Heart right ventricle (tissue), 16 donors: ENCODE measurements around the gene TMEM198. TPM values are rescaled to one million over a fixed set of nuclear protein-coding genes. Genes with fewer than 3 reads are reported as not detected.

ENCODE experiments used
- ATAC-seq, 8 donors: fragments of 200-7000 bp; cut with Tn5 transposase; one replicate each; pipeline ENCODE4 v1.9.1; 2020; ENCODE audit warnings: mild to moderate bottlenecking in 8 of 8, moderate library complexity in 8 of 8, moderate number of reproducible peaks in 1 of 8
- DNase-seq, 2 donors: peaks; one replicate each; pipeline ENCODE4 v3.0.0-alpha.2; 2020
- H3K27ac ChIP-seq, 10 donors: fragments of 200-600 bp; sonication (generic) in 2 of 10; one replicate each; pipeline versions ENCODE4 v1.5.0 to v1.8.0; 2020 to 2022; ENCODE audit warnings: mild to moderate bottlenecking in 3 of 10
- H3K27me3 ChIP-seq, 7 donors: fragments of 200-600 bp; one replicate each; pipeline ENCODE4 v1.8.0; 2021 to 2022; ENCODE audit warnings: mild to moderate bottlenecking in 2 of 7
- H3K36me3 ChIP-seq, 9 donors: fragments of 200-600 bp; sonication (generic) in 1 of 9; one replicate each; pipeline versions ENCODE4 v1.5.0 to v1.8.0; 2020 to 2022; ENCODE audit warnings: mild to moderate bottlenecking in 2 of 9
- H3K4me1 ChIP-seq, 9 donors: fragments of 200-600 bp; sonication (generic) in 1 of 9; one replicate each; pipeline versions ENCODE4 v1.5.0 to v1.8.0; 2020 to 2022; ENCODE audit warnings: mild to moderate bottlenecking in 4 of 9
- H3K4me3 ChIP-seq, 10 donors: fragments of 200-600 bp; sonication (generic) in 2 of 10; one replicate each; pipeline versions ENCODE4 v1.5.0 to v1.8.0; 2020 to 2022; ENCODE audit warnings: mild to moderate bottlenecking in 7 of 10, moderate library complexity in 2 of 10
- H3K9me3 ChIP-seq, 11 donors: fragments of 200-600 bp in 10 of 11; sonication (generic) in 2 of 11; one replicate each; pipeline versions ENCODE4 v1.5.0 to v1.8.0; 2013 to 2022; ENCODE audit warnings: mild to moderate bottlenecking in 2 of 11, control low read depth in 1 of 11, moderate library complexity in 1 of 11
- CTCF ChIP-seq, 9 donors: fragments of 200-600 bp; sonication (generic) in 2 of 9; IDR thresholded peaks; one replicate each; pipeline versions ENCODE4 v1.5.0 to v1.8.0; 2021 to 2022; ENCODE audit warnings: antibody characterized with exemption in 9 of 9, mild to moderate bottlenecking in 5 of 9, moderate library complexity in 1 of 9
- WGBS, 2 donors: extraction: QIAGEN DNeasy Blood & Tissue Kit; methylation state at CpG; one replicate each; pipeline ENCODE4 v1.1.7; 2013; ENCODE audit warnings: inconsistent platforms in 1 of 2; 5-methylcytosine and 5-hydroxymethylcytosine counted together
- intact Hi-C, 10 donors: fragments of 100-400 bp; cut with DNase I; formaldehyde crosslinking; loops; one replicate each; pipeline versions ENCODE4 v1.11.1 to v1.14.2; 2022
- polyA plus RNA-seq, 2 donors: library from polyadenylated mRNA; stranded (reverse); fragments of 200-250 nt; gene quantifications; one replicate each; pipeline ENCODE4 v1.2.3, GENCODE V29; 2013
- total RNA-seq, 10 donors: library from RNA; stranded (reverse); fragmentation: NEBNext Ultra II Directional in 3 of 10; extraction: Animal tissue kit (Norgen Biotek cat#: 25700) in 3 of 10; gene quantifications; one replicate each; pipeline versions ENCODE4 v1.2.1 to v1.2.4, GENCODE V29; 2021 to 2023
- donor health status: Arrhythmogenic right ventricular cardiomyopathy.
- donor health status: ischemic (EF 13 %, LVEDD 7.1; RV severe dilation, severe dysfunction).
- donor health status: healthy with polysubstance abuse.
- donor health status: DM: no; HTN: yes; CAD: no.
- donor health status: DM: no; HTN: no; CAD: no.
- donor health status: ischemic (EF 25% LVEDD 6.9; RV normal size, moderate dysfunction).
- donor health status: ischemic (EF 25% LVEDD 5.7; RV mildly dilated, moderate dysfunction).
- donor health status: healthy.
- donor health status: DM: yes; HTN: yes; CAD: no.
- donor health status: Ischemic cardiomyopathy.
- donor health status: ischemic (EF 35%, LVEDD 5.7; RV mildly dilated, moderate dysfunction).
- donor health status: nonischemic (EF 11% LVEDD 7.7; RV severe dilation, severe dysfunction).
- donor health status: DM: yes; HTN: yes; CAD: no.
- donor health status: PGD.
- donor health status: ischemic (EF 29% LVEDD 5.4; RV normal size, mild dysfunction).
- donor health status: nonischemic (EF 23%, LVEDD 6.1; RV moderate dilation, normal function).

The TMEM198 gene
- total and polyA plus RNA-seq, 12 donors = 0.59 to 10.7 (median 1.9) TPM

DNA sequence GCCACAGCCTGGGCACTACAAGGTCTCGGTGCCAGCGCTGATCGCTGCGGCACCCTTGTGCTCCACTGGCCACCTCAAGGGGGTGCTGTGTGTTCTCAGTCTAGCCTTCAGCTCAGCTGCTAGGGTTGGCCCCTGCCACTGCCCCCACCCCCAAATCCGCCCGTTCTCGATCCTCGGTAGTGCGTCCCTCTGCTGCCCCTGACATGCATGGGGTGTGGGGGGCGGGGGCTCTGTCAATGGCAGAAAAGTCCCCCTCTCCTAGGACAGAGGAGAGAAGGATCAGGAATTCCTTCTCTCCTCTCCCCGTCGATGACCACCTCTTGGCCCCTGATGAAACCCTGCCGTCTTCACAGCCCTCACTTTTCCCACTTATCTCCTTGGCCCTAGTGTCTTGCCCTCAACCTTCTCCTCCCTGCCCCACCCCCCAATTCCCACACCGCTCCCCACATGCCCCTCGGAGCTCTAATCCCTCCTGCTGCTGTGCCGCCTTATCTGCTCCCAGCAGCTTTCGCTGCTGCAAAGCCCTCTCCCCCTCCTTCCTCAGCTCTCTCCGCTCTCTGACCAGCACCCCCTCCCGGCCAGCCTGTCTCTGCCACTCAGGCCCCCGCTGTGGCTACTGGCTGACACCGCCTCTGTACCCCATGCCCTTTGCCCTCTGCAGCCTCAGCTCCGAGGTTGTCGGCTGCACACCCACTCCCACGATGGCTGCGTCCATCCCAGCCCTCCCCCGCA lies 33.9 kb upstream of the TMEM198 start:
- Histone ChIP-seq H3K27me3 (peaks cover 0 to 63% (median 48%) of the 10 kb centered on the region in 7 donors), H3K4me3 (peak overlapping the region in 7 of 10 donors; percentile 14 to 42 (median 32)), H3K4me1 (peaks cover 5 to 58% (median 30%) of the 10 kb centered on the region in 9 donors), H3K9me3 (no peaks in the 10 kb centered on the region), H3K27ac (no peak overlapping the region), H3K36me3 (peaks cover 0 to 26% (median 16%) of the 10 kb centered on the region in 9 donors)
- intact Hi-C loops = no loop called here
- TF ChIP-seq CTCF (IDR thresholded peaks at IDR 0.05) = peak; percentile 28 to 73 (median 64)
- peak; percentile 45 to 49 for DNase-seq
- ATAC-seq = peak; percentile 57 to 87 (median 74)
- 1 to 2% methylated on average over 26 of the region's 26 CpGs for WGBS, 2 donors

GRCh38 chr2:219510512-219511135 lies 33.2 kb upstream of the TMEM198 start:
- H3K27me3 ChIP-seq = peaks cover 0 to 70% (median 54%) of the 10 kb centered on the region in 7 donors
- TF ChIP-seq CTCF (IDR thresholded peaks at IDR 0.05) = no peak

DNA sequence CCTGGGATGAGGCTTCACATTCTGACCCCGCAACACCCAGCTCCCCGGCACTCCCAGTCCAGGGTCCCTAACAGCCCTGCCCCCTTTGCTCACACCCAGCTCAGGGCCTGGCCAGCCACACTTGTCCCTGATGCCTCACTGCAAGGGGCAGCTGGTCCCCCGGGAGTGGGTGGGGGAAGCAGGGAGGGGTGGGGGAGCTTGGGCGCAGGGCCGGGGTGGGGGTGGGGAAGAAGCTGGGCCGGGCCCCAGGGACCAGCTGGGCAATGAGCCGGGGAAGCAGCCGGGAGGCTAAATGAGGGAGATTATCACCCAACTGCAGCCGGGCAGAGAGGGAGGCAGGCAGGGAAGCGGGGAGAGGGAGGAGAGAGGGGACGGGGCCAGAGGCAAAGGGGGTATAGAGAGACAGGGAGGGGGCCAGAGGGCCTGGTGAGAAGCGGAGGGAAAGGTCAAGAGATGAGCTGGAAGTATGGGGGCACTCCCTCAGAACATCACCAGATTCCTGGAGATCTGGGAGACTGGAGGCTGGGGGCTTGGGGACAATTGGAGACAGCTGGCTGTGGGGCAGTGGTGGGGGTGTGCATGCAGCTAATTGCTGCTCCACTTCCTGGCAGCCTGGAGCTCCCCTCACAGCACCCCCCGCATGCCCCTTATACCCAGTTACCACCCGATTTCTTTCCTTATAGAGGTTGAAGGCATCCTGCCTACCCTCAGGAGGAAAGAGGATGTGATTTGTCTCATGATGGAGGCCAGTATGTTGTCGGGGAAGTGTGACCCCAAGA lies 32.1 kb upstream of the TMEM198 start:
- 51 to 52% methylated on average over 15 of the region's 15 CpGs for WGBS, 2 donors
- peaks cover 5 to 58% (median 30%) of the 10 kb centered on the region in 9 donors for H3K4me1 ChIP-seq
- peaks cover 0 to 8% (median 0%) of the 10 kb centered on the region in 9 donors for H3K36me3 ChIP-seq
- H3K27ac ChIP-seq = no peak overlapping the region
- no peaks in the 10 kb centered on the region for H3K9me3 ChIP-seq
- no peak overlapping the region for H3K4me3 ChIP-seq
- ATAC-seq (no peak), DNase-seq (no peak)
- no peak for TF ChIP-seq CTCF (IDR thresholded peaks at IDR 0.05)
- peaks cover 0 to 80% (median 56%) of the 10 kb centered on the region in 7 donors for H3K27me3 ChIP-seq
- intact Hi-C loops = no loop called here

More at GRCh38 chr2:219510512-219511135, 33.2 kb upstream of the TMEM198 start:
- H3K27ac ChIP-seq = no peak overlapping the region
- intact Hi-C loops = no loop called here
- WGBS, 2 donors = 28 to 40% methylated on average over 22 of the region's 22 CpGs
- no peak for DNase-seq
- peak overlapping the region in 1 of 10 donors; percentile 32 for H3K4me3 ChIP-seq
- peaks cover 0 to 19% (median 11%) of the 10 kb centered on the region in 9 donors for H3K36me3 ChIP-seq
- no peaks in the 10 kb centered on the region for H3K9me3 ChIP-seq
- peaks cover 5 to 58% (median 30%) of the 10 kb centered on the region in 9 donors for H3K4me1 ChIP-seq
- ATAC-seq = no peak
